HG03432 (cell line): ENCODE results near the gene TNP2.

Experiments used
- ATAC-seq: cut with Tn5 transposase; IDR thresholded peaks from one replicate; pipeline ENCODE4 v1.9.1; 2021; ENCODE audit warnings: mild to moderate bottlenecking, moderate library complexity; ENCODE audit not compliant: unreplicated experiment

The TNP2 gene

DNA sequence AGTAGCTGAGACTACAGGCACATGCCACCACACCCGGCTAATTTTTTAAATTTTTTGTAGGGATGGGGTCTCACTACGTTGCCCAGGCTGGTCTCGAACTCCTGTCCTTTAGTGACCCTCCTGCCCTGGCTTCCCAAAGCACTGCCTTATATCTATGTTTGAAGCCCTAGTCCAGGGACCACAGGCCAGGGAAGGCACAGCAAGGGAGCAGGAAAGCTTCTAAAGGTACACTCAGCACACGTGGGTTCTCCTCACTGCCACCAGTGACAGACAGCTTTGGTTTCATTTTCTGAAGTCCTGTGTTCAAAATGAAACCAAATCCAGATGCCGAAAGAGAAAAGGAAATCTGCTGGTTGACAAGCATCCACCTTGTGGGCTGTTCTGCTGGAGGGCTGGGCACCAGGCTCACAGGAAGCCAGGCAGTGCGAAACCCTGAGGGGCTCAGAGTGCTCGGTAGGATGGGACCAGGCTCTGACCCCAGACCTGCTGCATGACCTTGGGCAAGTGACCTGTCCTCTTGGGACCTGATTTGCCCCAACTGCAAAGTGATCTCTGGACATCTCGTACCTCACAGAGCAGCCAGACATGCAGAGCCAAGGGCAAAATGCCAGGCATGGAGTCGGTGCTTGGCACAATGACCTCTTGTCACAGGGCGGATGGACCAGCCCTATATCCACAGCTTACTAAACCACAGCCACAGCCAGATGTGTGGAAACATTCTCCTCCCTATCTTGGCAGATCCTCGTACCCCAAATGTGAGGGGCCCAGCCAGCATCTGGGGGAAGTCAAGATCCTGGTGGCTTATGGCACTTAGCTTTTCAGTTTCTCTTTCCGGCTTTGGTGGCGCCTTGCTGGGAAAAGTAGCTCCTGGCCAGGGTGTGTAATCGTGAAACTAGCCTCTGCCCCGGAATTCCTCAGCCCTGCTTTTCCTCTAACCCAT lies 10.3 kb downstream of the TNP2 start:
- no peak for ATAC-seq

DNA sequence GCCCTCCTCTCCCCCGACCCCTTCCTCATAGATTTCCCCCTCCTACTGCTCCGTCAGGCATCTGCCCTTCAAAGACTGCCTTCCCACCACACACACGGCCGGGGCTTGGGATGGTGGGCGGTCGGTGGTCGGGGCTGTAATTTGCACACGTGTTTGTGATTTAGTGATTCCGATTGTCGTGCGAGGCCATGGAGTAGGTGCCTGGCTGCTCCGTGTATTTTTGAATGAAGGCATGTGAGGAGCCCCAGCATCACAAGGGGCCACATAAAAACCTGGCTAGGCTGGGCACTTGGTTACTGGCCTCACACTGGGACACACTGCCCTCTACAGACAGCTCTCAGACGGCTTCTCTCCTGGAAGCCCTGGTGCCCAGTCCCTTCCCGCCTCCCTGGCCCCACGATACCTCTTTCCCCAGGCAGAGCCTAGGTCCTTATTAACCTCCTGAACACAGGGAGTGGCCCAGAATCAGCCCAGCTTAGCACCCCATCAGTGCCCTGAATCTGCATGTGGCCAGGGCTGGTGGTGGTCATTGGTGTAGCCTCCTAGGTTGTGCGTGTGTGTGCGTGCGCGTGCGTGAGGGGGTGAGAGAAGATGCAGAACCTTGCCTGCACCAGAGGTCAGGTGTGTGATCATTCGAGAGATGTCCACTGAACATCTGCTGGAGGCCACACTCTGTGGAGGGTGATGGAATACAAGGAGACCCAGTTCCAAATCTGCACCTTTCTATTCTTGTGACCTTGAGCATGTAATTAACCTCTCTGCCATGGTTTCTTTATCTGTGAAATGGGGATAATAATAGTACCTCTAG lies 11.8 kb downstream of the TNP2 start:
- ATAC-seq: no peak

DNA sequence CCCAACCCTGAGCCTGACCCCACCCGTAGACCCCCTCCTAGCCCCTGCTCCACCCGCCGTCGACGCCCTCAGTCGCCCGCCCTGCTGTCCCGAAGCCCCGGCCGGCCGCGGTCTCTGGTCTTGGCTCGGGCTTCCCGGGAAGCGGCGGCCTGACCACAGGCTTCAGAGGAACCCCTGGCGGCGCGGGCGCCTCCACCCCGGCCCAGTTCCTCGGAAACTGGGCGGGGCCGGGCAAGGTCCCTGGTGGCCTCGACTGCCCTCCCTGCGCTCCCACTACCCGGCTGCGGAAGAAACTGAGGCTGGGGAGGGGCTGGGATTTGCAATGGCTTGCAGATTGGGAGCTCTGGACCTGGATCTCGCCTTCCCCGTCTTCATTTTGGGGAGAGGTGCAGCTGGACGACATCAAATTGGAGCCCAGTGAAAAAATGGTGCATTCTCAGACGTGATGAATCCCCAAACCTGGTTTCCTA lies 12.4 kb downstream of the TNP2 start:
- no peak for ATAC-seq

DNA sequence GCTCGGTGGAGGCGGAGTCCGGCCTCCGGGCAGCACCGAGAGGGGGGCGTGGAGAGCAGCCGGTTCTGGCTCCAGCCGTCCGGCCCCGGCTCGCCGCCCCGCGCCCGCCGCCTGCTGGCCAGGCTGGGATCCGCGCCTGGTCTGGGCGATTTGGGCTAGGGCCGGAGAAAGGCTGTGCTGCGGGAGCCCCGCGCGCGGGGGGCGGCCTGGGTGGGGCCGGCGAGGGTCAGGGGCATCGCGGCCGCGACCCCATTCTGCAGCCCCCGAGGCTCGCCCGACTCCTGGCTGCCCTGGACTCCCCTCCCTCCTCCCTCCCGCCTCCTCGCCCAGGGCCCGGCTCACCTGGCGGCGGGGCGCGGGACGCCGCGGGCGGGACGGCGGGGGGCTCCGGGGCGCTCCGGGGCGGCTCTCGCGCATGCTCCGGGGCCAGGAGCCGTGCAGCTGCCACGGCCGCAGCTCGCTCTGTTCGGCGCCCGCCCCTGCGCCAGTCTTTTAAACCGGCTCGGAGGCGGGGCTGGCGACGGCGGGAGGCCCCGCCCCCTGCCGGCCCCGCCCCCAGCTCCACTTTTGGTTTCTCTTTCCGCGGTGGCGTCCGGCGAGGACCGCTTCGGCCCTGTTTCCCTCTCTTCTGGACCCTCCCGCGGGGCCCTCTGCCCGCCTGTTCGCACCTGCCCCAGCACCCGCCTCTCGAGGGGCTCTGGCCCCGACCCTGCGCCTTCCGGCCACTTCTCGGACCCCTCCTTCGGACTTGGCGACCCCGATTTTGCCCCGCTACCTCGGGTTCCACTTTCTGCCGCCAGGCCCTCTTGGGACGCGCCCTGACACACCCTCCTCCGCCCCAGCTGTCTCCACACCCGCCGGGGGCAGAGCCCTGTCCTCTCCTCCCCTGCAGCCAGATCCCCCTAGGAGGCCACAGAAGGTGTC lies 13.1 kb downstream of the TNP2 start, which contains the start of gene SOCS1:
TSS of gene SOCS1 (minus strand) at position 468 of the 924 bp plus-strand sequence. CDS start 726 bp downstream, outside the sequence.
- ATAC-seq: peak; percentile 61

DNA sequence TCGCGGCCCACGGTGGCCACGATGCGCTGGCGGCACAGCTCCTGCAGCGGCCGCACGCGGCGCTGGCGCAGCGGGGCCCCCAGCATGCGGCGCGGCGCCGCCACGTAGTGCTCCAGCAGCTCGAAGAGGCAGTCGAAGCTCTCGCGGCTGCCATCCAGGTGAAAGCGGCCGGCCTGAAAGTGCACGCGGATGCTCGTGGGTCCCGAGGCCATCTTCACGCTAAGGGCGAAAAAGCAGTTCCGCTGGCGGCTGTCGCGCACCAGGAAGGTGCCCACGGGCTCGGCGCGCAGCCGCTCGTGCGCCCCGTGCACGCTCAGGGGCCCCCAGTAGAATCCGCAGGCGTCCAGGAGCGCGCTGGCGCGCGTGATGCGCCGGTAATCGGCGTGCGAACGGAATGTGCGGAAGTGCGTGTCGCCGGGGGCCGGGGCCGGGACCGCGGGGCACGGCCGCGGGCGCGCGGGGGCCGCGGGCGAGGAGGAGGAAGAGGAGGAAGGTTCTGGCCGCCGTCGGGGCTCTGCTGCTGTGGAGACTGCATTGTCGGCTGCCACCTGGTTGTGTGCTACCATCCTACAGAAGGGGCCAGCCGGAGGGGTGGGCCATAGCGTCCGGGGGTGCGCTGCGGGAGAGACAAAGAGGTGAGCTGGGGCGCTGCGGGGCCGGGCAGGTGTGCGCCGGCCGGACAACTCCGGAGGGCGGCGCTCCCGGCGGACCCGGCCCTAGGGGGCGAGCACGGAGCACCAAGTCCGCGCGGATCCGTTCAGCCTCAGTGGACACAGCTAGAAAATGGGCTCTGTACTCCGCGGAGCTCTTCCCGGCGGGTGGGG lies 14.0 kb downstream of the TNP2 start:
- peak; percentile 9 for ATAC-seq

DNA sequence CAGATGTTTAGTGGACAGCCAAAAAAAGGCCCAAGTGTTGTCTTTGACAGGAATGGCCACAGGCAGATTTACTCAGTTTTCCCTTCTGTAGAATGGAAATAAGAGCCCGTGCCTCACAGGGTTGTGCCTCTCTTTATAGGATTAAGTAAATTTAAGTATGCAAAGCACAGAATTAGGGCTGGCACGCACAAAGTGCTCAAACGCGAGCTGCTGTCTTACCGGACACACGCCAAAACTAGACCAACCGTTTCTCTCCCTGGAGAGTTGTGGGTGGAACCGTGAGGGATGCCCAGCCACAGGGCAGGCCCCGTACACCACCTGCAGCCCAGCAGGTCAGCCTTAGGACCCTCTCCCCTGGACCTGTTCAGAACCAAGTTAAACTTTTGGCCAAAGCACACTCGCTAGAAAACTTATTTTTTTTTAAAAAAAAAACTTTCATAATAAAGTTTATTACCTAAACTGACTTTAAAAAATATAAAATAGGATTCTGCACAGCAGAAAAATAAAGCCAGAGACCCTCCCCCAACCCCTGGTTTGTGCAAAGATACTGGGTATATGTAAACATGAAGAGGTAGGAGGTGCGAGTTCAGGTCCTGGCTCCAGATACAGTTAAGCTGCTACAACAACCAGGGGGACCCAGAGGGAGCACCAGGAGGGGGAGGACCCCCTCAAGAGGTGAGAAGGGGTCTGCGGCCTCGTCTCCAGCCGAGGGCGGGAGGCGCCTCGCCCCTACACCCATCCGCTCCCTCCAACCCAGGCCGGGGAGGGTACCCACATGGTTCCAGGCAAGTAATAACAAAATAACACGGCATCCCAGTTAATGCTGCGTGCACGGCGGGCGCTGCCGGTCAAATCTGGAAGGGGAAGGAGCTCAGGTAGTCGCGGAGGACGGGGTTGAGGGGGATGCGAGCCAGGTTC lies 14.9 kb downstream of the TNP2 start:
- ATAC-seq: no peak

DNA sequence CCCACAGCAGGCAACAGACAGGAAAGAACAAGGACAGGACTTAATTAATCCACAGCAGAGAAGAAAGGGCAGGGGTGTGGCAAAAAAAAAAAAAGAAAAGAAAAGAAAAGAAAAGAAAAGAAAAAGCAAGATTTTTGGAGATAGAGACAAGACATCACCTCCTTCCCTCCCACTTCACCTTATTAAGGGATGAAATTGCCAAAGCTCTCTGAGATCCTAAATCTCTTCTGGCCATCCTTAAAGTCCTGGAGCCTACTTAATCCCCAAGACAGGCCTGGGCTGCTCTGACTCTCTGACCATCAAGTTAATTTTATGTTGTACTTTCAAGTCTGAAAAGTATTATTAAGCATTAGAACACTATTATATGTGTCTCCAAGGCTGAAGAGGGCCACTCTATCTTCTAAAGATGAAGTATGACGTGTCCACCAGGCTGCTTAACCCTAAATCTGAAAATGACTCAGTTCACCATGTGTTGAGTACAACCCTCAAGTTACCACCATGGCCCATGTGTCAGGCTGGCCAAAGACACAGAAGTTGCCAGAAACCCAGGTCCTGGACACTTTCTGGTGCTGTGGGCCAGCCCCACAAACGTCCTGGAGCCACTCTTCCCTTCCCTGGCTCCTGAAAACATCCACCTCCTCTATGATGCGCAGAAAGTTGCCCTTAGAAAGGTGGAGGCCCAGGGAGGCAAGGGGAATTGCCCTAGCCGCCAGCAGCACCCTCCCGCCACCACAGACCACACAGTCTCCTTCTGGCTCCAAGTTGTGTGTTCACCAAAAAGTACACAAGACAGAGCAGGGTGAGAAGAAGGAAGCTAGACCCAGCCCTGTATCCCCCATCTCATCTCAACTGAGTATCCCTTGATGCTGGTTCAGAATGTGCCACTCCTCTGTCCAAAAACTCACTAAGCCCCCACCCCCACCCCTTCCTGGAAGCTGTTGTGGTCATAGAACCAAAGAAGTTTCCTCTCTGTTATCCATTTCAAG lies 15.8 kb downstream of the TNP2 start:
- no peak for ATAC-seq

DNA sequence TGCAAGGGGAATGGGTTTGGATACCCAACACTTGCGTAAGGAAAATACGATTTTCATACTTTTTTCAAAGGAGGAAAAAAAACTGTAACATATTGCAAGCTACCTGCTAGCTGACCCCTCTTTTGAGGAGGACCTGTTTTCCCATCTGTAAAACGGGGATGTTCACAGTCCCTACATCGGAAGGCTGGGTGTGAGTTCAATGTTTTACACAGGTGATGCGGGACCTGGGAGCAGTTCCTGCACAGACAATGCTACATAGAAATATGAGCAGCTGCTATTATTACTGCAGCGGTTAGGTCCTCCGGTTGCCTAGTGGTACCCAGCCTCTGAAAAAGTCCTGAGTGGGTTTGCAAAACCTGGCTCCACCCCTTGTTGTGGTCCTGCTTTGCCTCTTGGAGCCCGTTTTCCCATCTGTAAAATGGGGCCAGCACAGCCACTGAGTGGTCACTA lies 16.6 kb downstream of the TNP2 start:
- ATAC-seq: no peak

DNA sequence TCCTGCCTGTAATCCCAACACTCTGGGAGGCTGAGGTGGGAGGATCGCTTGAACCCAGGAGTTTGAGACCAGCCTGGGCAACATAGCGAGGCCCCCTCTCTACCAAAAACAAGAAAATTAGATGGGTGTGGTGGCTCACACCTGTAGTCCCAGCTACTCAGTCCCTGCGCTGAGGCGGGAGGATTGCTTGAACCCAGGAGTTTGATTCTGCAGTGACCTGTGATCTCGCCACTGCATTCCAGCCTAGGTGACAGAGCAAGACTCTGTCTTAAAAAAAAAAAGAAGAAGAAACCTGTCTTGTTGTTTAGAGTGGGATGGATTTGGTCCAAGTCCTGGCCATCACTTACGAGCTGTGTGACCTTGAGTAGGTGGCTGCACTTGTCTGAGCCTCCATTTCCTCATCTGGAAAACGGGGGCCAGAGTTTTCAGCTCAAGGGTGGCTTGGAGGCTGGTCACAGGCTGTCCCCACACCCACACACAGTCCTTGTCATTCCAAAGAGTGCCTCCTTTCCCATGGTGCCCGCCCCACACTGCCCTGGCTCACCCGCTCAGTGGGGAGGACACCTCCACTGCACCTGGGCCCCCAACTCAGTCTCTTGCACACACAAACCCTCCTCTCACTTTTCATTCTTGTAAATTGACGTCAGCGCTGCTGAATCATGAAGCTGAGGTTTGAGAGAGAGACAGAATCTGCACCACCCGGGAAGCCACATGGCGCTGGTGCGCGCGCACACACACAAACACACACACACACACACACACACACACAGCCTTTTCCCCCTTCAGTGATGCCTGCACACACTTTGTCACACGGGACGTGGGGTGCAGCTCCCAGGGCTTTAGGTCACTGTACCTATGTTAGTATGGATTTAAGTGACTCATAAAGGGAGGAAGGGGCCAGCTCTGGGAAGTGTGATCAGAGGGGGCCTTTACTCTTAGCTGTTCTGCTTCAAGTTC lies 17.3 kb downstream of the TNP2 start:
- no peak for ATAC-seq

DNA sequence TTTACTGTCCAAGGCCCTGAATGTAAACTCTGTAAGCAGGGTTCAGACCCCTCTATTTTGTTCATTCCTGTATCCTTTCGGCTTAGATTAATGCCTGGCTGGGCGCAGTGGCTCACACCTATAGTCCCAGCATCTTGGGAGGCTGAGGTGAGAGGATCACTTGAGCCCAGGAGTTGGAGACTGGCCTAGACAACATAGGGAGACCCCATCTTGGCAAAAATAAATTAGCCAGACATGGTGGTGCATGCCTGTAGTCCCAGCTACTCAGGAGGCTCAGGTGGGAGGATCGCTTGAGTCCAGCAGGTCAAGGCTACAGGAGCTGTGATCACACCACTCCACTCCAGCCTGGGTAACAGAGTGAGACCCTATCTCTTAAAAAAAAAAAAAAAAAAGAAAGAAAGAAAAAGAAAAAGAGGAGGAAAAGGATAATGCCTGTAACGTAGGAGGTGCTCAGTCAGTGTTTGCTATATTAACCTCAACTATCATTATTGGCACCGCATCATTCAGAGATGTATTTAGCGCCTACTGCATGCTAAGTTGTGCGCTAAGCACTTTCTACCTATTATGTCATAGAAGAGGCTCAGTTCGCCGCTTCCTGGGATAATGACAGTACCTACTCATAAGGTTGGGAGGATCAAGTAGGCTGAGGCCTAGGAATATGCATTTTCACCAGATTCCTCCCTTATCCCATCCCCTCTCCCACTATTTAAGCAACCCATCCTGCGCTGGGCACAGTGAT lies 18.2 kb downstream of the TNP2 start:
- ATAC-seq: no peak

DNA sequence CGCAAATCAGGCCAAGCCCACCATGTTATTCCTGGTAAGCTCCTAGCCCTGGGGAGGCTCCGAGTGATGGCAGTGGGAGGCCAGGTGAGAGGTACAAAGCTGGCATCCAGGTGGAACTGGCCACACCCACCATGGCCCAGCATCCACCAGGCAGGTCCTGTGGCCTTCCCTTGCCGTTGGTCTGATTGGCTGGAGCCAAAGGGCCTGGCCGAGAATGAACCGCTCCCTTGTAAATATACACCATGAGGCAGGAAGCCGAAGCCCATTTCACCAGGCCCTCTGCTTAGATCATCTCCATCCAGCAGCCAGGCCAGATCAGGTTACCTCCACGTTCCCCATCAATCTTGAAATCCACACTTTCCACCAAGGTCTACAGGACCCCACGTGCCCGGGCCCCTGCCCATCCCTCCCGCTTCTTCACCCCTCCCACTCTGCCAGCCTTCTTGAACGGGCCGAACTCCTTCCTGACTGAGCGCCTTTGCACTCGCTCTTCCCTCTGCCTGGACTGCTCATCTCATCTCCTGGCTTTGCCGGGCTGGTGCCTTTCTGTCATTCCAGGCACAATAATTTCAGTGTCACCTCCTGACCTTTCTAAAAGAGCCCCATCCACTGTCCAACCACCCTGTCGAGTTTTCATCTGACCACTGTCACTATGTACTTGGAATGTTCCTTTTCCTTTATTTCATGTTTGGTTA lies 18.9 kb downstream of the TNP2 start:
- no peak for ATAC-seq

DNA sequence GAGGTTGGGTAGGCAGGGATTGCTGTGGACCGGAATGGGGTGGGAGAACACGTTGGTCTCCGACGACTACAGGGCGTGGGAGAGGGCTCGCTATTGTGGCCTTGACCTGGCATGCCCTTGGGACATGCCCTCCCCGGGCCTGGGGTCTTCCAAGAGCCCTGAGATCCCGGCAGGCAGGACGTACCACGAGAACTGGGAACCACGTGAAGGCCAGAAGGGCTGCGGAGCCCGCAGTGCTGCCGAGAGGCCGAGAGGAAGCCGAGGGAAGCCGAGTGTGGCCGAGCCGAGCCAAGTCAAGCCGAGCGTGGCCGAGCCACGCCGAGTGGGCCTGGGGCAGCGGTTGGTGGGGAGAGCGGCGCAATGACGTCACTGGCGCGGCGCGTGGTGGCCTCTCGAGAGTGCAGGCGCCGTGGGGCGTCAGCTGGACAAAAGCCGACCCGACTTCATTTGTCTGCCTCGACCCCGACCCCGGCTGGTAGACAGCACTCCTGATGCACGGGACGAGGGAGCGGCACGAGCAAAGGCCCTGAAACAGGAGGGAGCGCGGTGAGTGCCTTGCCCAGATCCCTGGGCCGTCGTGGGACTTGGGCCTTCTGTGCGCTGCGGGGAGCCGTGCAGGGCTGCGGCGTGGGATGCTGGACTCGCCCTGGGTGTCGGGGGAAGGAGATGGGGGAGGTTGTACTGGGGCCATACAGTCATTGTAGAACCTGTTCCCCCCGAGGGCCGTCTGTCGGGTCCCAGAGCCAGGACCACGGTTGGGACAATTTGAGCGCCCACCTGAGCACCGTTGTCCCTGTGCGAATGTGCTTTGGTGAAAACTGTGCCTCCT lies 19.7 kb downstream of the TNP2 start:
- ATAC-seq: no peak

DNA sequence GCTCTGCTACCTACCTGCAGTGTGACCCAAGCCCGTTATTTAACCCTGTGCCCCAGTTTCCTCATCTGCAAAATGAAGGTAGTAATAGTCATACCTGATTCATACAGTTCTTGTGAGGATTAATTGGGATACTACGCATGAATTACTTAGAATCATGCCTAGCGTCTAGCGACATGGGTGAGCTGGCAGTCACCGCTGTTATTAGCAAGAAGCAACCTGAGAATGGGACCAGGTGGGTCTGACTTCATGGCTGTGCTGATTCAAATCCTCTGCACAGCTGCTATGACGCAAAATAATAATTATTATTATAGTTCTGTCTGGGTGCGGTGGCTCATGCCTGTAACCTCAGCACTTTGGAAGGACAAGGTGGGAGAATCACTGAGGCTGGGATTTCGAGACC lies 21.0 kb downstream of the TNP2 start:
- no peak for ATAC-seq

DNA sequence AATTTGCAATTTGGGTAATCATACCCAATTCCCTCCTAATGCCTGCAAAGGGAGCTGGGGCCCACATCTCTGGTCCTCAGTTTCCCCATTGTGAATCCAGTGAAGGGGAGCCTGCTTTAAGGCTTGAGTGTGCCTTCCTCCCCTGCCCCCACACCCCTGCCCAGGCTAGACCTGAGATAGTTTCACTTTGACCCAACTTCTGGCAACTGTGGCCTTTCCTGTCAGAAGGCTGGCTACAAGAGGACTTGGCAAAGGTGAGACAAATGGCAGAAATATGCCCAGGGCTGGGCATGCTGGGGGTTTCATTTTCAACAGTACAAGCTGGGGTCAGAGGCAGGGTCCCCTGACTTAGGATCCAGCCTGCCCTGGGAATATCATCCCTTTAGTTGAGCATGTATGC lies 23.1 kb downstream of the TNP2 start:
- no peak for ATAC-seq
